ACHN (cell line): ENCODE measurements around the gene MANF.
"Not testable (repeated sequence)": the region's sequence is repeated elsewhere in the genome, so short reads cannot be mapped to it uniquely, and the experiment has no call there.

Experiments used
- DNase-seq: peaks from one replicate; pipeline ENCODE4 v3.0.0-alpha.2; 2015
- in situ Hi-C: cut with HindIII; loops from 2 replicates; pipeline ENCODE4 v1.10.0; 2017; ENCODE audit warnings: low sequenced_read_pairs, low pct_ligation_motif_present, low pct_unique_long_range_greater_than_20kb

MANF gene

GRCh38 chr3:51386159-51386851, 1.2 kb downstream of the MANF start:
- in situ Hi-C loops: no loop called here
- no peak for DNase-seq

GRCh38 chr3:51386852-51387229, 1.8 kb downstream of the MANF start:
- in situ Hi-C loops: no loop called here
- no peak for DNase-seq

- in situ Hi-C loops, DNase-seq: not testable (repeated sequence)
Observed at GRCh38 chr3:51387281-51387680, 2.2 kb downstream of the MANF start.

- in situ Hi-C loops: no loop called here
- peak; percentile 27 for DNase-seq
Observed at GRCh38 chr3:51388286-51389029, 3.4 kb downstream of the MANF start.

- DNase-seq: peak; percentile 60
Observed at GRCh38 chr3:51389423-51390183, 4.5 kb downstream of the MANF start.

GRCh38 chr3:51390246-51391074, 5.4 kb downstream of the MANF start:
- DNase-seq: no peak
- in situ Hi-C loops: no loop called here

More at GRCh38 chr3:51389423-51390183, 4.5 kb downstream of the MANF start:
- in situ Hi-C loops: no loop called here

GRCh38 chr3:51391075-51391565, 6.0 kb downstream of the MANF start, which contains the start of gene RBM15B:
TSS of gene RBM15B (plus strand) at chr3:51391285. CDS start at chr3:51391400, 115 bp downstream.
- in situ Hi-C loops: no loop called here
- DNase-seq: peak; percentile 95

- in situ Hi-C loops: no loop called here
- peak; percentile 22 for DNase-seq
Observed at GRCh38 chr3:51391566-51392354, 6.7 kb downstream of the MANF start.

GRCh38 chr3:51392355-51393133, 7.5 kb downstream of the MANF start:
- in situ Hi-C loops: no loop called here
- no peak for DNase-seq

- in situ Hi-C loops: no loop called here
- no peak for DNase-seq
Observed at GRCh38 chr3:51393134-51393495, 8.0 kb downstream of the MANF start.

- in situ Hi-C loops: no loop called here
- no peak for DNase-seq
Observed at GRCh38 chr3:51393564-51393963, 8.5 kb downstream of the MANF start.

GRCh38 chr3:51394541-51394940, 9.4 kb downstream of the MANF start:
- in situ Hi-C loops: no loop called here
- no peak for DNase-seq

- in situ Hi-C loops: no loop called here
- no peak for DNase-seq
Observed at GRCh38 chr3:51395493-51396213, 10.6 kb downstream of the MANF start.

GRCh38 chr3:51396401-51396800, 11.3 kb downstream of the MANF start:
- no peak for DNase-seq
- in situ Hi-C loops: no loop called here

- in situ Hi-C loops: no loop called here
- DNase-seq: no peak
Observed at GRCh38 chr3:51397392-51397791, 12.3 kb downstream of the MANF start.

GRCh38 chr3:51398595-51399310, 13.7 kb downstream of the MANF start:
- DNase-seq: no peak
- in situ Hi-C loops: no loop called here
